Measurements from ENCODE around the gene ZNF280D. TPM values are rescaled to one million over a fixed set of nuclear protein-coding genes. Genes with fewer than 3 reads are reported as not detected.
A peak's percentile ranks its signal among the peaks of the same experiment; 100 is the strongest.
"Not testable (repeated sequence)": the region's sequence is repeated elsewhere in the genome, so short reads cannot be mapped to it uniquely, and the experiment has no call there.

The ZNF280D gene, protein sequence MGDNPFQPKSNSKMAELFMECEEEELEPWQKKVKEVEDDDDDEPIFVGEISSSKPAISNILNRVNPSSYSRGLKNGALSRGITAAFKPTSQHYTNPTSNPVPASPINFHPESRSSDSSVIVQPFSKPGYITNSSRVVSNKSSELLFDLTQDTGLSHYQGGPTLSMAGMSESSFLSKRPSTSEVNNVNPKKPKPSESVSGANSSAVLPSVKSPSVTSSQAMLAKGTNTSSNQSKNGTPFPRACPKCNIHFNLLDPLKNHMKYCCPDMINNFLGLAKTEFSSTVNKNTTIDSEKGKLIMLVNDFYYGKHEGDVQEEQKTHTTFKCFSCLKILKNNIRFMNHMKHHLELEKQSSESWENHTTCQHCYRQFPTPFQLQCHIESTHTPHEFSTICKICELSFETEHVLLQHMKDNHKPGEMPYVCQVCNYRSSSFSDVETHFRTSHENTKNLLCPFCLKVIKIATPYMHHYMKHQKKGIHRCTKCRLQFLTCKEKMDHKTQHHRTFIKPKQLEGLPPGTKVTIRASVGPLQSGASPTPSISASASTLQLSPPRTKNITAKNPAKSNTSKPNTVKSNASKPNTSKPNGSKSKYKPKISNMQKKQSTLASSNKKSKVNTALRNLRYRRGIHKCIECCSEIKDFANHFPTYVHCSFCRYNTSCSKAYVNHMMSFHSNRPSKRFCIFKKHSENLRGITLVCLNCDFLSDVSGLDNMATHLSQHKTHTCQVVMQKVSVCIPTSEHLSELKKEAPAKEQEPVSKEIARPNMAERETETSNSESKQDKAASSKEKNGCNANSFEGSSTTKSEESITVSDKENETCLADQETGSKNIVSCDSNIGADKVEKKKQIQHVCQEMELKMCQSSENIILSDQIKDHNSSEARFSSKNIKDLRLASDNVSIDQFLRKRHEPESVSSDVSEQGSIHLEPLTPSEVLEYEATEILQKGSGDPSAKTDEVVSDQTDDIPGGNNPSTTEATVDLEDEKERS
- 10 to 100 TPM; 14.6 to 20.8 TPM for total RNA-seq

DNA sequence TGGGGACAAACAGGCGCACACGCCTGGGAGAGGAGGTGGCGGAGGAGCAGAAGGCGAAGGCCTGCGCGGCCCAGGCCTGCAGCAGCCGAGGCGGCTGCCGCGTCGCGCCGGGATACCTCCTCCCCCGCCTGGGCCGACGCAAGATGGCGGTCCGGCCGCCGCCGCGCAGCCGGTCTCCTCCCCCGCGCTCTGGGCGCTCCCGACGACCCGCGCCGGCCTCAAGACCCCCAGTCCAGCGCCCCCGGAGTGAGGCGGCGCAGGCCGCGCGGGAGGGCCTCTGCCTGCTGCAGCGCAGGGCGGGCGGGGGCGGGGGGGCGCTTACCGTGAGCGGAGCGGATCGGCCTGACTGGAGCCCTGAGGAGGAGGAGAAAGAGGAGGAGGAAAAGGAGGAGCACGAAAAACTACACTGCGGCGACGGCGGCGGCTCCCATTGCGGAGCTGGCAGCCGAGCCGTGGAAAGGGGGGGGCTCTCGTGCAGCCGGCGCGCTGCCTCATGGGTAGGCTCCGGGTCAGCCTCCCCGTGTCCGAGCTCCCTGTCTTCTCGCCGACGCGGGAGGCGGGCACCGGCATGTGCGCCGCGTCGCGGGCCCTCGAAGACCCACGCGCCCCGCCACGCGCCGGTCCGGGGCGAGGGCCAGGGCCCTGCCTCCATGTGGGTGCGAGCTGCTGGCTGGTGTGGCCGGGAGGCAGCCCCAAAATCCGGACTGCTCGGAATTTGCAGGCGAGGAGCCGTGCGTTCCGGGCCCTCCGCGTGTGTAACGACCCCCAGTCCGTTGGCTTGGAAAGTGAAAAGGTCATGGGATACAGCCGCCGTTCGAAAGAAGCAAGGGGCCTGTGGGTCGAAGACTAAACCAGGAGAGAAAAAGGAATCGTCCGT is at the start of gene ZNF280D:
TSS of gene ZNF280D (minus strand) at position 374 of the 877 bp plus-strand sequence. CDS start 26,400 bp downstream, outside the sequence.
- Mint-ChIP-seq H3K36me3 (peaks cover 33% of the 10 kb centered on the region), H3K4me3 (peak within 1 kb of the TSS; percentile 97), H3K4me1 (peaks cover 32% of the 10 kb centered on the region), H3K27me3 (no peaks in the 10 kb centered on the region), H3K9me3 (peaks cover 9% of the 10 kb centered on the region), H3K27ac (peak within 1 kb of the TSS; percentile 98)
- peak; percentile 83 for DNase-seq

- no peak overlapping the region for H3K4me3 Mint-ChIP-seq
- DNase-seq, result no peak
- H3K9me3 Mint-ChIP-seq, result peaks cover 9% of the 10 kb centered on the region
- peaks cover 4% of the 10 kb centered on the region for H3K27me3 Mint-ChIP-seq
- H3K36me3 Mint-ChIP-seq, result peaks cover 2% of the 10 kb centered on the region
- peaks cover 17% of the 10 kb centered on the region for H3K4me1 Mint-ChIP-seq
- H3K27ac Mint-ChIP-seq, result no peak overlapping the region
These were observed 49.0 kb upstream of the ZNF280D start for GRCh38 chr15:56782306-56782705.

GRCh38 chr15:56781666-56782065 is 48.4 kb upstream of the ZNF280D start:
- H3K4me3 Mint-ChIP-seq, result no peak overlapping the region
- H3K27me3 Mint-ChIP-seq, result peaks cover 4% of the 10 kb centered on the region
- H3K36me3 Mint-ChIP-seq, result peaks cover 2% of the 10 kb centered on the region
- H3K4me1 Mint-ChIP-seq, result peaks cover 12% of the 10 kb centered on the region
- peaks cover 9% of the 10 kb centered on the region for H3K9me3 Mint-ChIP-seq
- no peak overlapping the region for H3K27ac Mint-ChIP-seq
- DNase-seq, result no peak

DNA sequence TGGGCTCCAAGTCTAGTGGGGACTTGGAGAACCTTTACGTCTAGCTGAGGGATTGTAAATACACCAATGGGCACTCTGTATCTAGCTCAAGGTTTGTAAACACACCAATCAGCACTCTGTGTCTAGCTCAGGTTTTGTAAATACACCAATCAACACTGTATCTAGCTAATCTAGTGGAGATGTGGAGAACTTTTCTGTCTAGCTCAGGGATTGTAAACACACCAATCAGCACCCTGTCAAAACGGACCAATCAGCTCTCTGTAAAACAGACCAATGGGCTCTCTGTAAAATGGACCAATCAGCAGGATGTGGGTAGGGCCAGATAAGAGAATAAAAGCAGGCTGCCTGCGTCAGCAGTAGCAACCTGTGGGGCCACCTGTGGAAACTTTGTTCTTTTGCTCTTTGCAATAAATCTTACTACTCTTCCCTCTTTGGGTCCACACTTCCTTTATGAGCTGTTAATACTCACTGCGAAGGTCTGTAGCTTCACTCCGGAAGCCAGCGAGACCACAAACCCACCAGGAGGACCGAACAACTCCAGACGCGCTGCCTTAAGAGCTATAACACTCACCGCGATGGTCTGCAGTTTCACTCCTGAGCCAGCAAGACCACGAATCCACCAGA is 46.9 kb upstream of the ZNF280D start:
- Mint-ChIP-seq H3K27ac (peak overlapping the region; percentile 59), H3K4me3 (peak overlapping the region; percentile 29), H3K4me1 (peaks cover 13% of the 10 kb centered on the region)
- not testable (repeated sequence) for H3K36me3 Mint-ChIP-seq, H3K9me3 Mint-ChIP-seq, H3K27me3 Mint-ChIP-seq
- peak; percentile 47 for DNase-seq

- DNase-seq, H3K9me3 Mint-ChIP-seq, H3K36me3 Mint-ChIP-seq, H3K4me3 Mint-ChIP-seq, H3K27ac Mint-ChIP-seq, H3K27me3 Mint-ChIP-seq: not testable (repeated sequence)
- H3K4me1 Mint-ChIP-seq, result peaks cover 13% of the 10 kb centered on the region
These were observed 46.1 kb upstream of the ZNF280D start for GRCh38 chr15:56779449-56779848.

- DNase-seq, result no peak
- Mint-ChIP-seq H3K27ac (no peak overlapping the region), H3K9me3 (peaks cover 9% of the 10 kb centered on the region), H3K27me3 (peaks cover 4% of the 10 kb centered on the region), H3K4me1 (peaks cover 13% of the 10 kb centered on the region), H3K4me3 (no peak overlapping the region), H3K36me3 (peaks cover 2% of the 10 kb centered on the region)
These were observed 45.5 kb upstream of the ZNF280D start for GRCh38 chr15:56778761-56779160.

GRCh38 chr15:56776839-56777238 is 43.5 kb upstream of the ZNF280D start:
- Mint-ChIP-seq H3K36me3 (peaks cover 2% of the 10 kb centered on the region), H3K27ac (no peak overlapping the region), H3K4me3 (no peak overlapping the region), H3K27me3 (peaks cover 4% of the 10 kb centered on the region), H3K9me3 (peaks cover 7% of the 10 kb centered on the region), H3K4me1 (peaks cover 13% of the 10 kb centered on the region)
- no peak for DNase-seq

DNA sequence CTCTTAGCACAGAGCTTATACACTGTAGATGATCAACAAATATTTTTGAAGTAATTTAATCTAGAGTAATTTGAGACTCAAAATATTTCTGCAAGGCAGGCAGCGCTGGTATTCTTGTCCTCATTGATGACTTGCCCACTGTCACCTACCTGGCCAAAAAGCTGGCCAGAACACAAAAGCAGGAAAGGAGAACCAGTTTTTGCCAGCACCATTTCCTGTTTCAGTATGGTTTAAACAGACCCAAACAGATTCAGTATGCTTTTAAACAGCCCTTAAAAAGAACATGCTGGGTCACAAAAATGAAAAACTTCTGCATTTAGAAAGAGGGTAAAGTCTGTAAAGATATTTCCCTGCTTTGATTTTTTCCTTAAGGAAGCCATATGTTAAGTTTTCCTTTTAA is 42.3 kb upstream of the ZNF280D start:
- H3K27ac Mint-ChIP-seq, result no peak overlapping the region
- H3K4me3 Mint-ChIP-seq, result no peak overlapping the region
- H3K27me3 Mint-ChIP-seq, result peaks cover 4% of the 10 kb centered on the region
- peaks cover 6% of the 10 kb centered on the region for H3K9me3 Mint-ChIP-seq
- peaks cover 2% of the 10 kb centered on the region for H3K36me3 Mint-ChIP-seq
- peaks cover 11% of the 10 kb centered on the region for H3K4me1 Mint-ChIP-seq
- no peak for DNase-seq

DNA sequence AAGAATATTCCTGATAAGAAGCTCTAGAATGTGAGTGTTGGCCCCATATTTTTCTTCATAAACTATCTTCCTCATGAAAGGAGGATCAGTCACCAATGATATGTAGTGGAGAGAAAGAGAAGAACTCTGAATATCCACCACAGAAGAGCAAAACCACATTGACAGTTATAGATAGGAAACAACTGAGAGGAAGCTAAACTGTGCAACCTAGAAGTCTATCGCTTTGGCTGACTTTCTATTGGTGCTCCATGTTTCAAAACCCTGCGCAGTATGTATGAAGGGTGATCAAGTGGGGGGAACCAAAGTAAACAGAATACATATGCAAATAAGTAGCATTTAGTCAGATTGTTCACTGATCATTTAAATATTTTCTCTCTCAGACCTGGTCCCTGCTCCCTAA is 41.0 kb upstream of the ZNF280D start:
- Mint-ChIP-seq H3K4me1 (peaks cover 3% of the 10 kb centered on the region), H3K4me3 (no peak overlapping the region), H3K27me3 (no peaks in the 10 kb centered on the region), H3K27ac (no peak overlapping the region), H3K9me3 (no peaks in the 10 kb centered on the region), H3K36me3 (no peaks in the 10 kb centered on the region)
- DNase-seq, result no peak

DNA sequence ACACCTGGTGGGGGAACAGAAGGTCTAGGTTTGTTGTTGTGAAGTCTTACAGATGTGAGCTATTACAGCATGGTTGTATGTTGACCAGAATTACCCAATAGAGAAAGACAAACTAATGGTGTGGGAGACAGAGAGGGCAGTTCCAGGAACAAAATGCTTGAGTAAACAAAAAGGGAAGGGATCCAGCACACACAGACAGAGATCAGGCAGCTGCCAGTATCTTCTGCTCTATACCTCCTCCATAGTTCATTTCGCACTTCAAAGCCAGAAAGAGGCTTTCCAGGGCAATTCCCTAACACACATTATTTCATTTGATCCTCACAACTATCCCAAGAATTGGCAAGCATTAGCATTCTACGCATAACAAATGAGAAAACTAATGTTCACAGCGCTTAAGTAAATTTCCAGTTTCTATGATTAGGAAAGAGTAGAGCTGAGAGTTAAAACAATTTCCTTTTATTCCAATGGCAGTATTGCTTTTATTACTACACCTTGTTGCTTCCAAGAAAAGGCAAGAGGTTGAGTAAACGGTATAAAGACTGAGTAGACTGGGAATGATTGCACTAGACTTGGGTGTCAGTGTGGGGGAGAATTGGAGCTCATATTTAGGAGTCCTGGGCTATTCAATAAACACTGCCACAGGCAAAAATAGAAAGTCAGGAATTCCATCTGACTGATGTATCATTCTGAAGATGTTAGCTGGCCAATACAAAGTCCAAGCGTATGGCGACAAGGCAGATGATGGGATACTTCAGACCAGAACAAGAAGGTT is 39.7 kb upstream of the ZNF280D start:
- peaks cover 3% of the 10 kb centered on the region for H3K4me1 Mint-ChIP-seq
- no peaks in the 10 kb centered on the region for H3K9me3 Mint-ChIP-seq
- H3K36me3 Mint-ChIP-seq, result no peaks in the 10 kb centered on the region
- no peak overlapping the region for H3K27ac Mint-ChIP-seq
- H3K4me3 Mint-ChIP-seq, result no peak overlapping the region
- no peaks in the 10 kb centered on the region for H3K27me3 Mint-ChIP-seq
- DNase-seq, result no peak

DNA sequence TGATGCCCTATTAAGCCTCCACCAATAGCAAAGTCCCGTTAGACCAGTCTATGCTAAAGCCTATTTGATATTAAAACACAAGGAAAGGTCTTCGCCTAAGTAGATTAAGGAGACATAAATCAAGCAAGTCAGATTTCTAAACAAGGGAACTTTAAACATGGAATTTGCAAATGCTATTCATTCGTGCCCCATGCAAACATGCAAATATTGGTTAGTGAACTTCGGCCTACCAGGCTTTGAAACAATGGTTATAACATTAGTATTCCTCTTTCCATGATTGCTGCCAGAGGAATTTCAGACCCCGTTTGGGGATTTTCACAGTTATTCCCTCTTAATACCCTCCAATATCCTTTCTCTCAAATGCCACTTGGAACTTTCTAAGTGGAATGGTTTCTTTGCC is 36.9 kb upstream of the ZNF280D start:
- no peak for DNase-seq
- H3K4me3 Mint-ChIP-seq, result no peak overlapping the region
- no peaks in the 10 kb centered on the region for H3K9me3 Mint-ChIP-seq
- no peaks in the 10 kb centered on the region for H3K36me3 Mint-ChIP-seq
- no peaks in the 10 kb centered on the region for H3K27me3 Mint-ChIP-seq
- H3K27ac Mint-ChIP-seq, result no peak overlapping the region
- peaks cover 11% of the 10 kb centered on the region for H3K4me1 Mint-ChIP-seq

GRCh38 chr15:56767315-56767714 is 34.0 kb upstream of the ZNF280D start:
- H3K27me3 Mint-ChIP-seq, result no peaks in the 10 kb centered on the region
- no peak overlapping the region for H3K27ac Mint-ChIP-seq
- no peak overlapping the region for H3K4me3 Mint-ChIP-seq

DNA sequence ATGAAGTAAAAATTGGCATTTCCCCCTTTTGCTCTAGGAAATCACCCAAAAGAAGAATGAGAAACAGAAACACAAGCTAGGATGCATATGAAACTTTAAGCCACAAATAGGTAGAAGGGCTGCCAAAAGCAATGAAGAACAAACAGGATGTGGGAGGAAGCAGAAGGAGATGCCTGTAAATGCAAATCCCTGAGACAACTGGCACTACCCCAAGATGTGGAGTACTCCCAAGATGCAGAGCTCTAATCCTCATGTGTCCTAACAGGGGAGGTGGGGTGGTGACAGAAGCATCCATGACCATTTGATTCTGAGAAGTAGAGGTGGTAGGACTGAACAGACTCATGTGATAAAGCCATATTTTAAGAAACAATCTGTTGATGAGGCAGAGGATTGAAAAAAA is 31.9 kb upstream of the ZNF280D start:
- Mint-ChIP-seq H3K9me3 (no peaks in the 10 kb centered on the region), H3K4me1 (peaks cover 14% of the 10 kb centered on the region), H3K36me3 (no peaks in the 10 kb centered on the region), H3K27me3 (no peaks in the 10 kb centered on the region), H3K4me3 (no peak overlapping the region), H3K27ac (no peak overlapping the region)
- DNase-seq, result no peak

More at GRCh38 chr15:56767315-56767714, 34.0 kb upstream of the ZNF280D start:
- H3K9me3 Mint-ChIP-seq, result no peaks in the 10 kb centered on the region
- H3K4me1 Mint-ChIP-seq, result peaks cover 14% of the 10 kb centered on the region
- H3K36me3 Mint-ChIP-seq, result no peaks in the 10 kb centered on the region
- DNase-seq, result no peak
